GM21825 (cell line): ENCODE results near the gene SPATS1.

Experiments
- ATAC-seq: cut with Tn5 transposase; IDR thresholded peaks from one replicate; pipeline ENCODE4 v1.9.1; 2021; ENCODE audit warnings: mild to moderate bottlenecking, moderate library complexity; ENCODE audit not compliant: unreplicated experiment

The SPATS1 gene

DNA sequence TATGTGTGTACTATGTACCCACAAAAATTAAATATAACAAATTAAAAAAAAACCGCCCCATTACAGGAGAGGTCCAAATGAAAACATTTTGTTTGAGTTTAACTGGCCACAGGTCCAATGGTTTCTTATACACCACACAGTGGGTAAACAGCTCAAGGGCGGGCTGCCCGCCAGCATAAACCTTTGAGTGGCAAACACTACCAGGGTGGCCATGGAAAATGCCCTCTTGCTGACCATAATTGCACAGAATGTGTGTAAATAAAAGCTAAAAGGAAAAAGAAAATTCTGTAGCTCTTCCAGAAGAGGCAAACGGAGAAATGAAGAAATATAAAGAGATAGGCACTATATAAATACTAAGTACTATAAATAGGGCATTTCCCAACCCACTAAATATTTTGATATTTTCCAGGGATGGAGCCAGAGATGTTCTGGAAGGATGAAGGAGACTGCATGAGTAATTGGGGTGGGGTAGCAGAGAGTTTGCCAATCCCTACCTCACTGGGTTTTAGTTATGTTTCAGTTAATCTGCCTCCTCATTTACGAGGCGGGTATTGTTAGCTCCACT lies 44.0 kb downstream of the SPATS1 start:
- ATAC-seq: no peak

DNA sequence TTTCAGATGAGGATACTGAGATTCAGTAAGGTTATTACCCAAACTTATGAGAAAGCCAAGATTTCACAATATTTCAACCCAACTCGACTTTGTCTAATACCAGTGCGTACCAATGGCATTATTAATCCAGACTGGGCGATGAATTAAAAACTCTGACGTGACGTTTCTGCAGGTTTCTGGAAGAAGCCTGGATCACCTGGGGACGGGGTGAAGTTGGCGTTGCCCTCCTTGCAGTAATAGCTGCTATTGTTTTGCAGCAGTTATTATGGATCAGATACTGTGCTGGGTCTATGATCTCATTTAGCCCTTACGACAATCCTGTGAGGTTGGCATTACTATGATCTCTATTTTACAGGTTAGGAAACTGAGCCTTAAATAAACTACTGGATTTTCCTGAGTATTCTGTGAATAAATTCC lies 44.5 kb downstream of the SPATS1 start:
- no peak for ATAC-seq

DNA sequence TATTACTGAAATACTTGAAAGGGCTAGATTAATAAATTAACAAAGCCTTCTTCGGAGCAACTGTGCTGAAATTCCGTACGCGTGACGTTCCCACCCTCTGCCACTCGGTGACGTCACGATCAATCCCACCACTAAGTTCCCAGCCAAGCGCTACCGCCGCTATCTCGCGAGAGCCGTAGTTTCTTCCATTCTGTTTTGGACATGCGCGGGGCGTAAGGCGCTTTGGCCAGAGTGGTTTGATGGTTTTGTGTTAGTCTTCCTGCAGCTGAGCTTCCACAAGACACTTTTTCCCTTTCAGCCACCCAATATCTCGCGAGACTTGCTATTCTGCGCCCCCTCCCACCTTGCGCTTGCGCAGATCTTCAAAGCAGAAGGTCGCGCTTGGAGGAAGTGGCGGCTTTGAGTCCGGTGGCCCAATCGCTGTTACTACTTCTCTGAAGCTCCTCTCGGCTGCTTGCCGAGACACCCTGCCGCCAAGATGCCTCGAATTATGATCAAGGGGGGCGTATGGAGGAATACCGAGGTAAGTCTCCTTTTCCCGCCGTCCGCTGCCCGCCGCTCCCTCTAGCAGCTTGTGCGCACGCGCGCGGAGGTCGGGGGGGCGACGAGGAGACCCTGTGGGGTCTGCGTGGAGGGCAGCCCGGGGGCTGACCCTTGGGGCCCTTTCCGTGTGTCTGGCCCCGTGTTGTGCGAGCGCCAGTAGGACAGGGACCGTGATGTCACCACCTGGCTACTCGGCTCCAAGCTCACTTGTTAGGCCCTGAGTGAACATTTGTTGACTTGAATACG lies 45.1 kb downstream of the SPATS1 start, which contains the start of gene CDC5L:
Gene CDC5L, plus strand, starts transcription at position 361 of the 789 bp plus-strand sequence. Its CDS starts 118 bp downstream, at position 479.
- peak; percentile 89 for ATAC-seq

DNA sequence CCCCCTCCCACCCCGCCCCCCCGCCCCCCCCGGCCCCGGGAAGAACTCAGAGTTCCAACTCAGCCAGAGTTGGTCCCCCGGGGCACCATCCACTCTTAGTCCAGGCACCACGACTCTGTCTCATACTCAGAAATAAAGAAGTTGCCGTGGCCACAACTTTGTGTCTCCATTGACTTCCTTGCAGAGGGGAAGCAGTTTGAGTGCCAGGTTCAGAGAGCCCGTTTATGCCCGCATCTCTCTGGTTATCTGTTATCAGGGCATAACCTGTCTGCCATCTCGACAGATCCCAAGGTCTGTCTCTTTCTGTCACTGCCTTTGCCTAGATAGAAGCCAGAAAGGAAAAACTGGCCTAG lies 45.7 kb downstream of the SPATS1 start:
- ATAC-seq: peak; percentile 12

DNA sequence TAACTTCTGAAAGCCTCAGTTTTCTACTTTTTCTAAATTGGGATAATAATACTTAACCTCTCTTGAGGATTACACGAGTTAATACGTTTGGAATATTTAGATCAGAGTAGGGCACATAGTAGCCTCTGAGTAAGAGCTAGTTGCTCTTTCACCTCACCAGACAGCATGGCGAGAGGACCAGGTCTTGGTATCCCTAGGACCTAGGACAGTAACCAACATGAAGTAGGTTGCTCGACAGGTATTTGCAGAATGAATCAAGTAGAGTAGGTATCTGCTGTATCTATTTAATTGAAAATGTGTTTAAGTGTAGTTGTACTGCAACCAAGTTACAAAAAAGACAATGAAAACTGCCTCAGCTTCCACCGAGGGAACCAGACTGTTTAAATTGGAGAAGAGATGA lies 46.4 kb downstream of the SPATS1 start:
- ATAC-seq: no peak

DNA sequence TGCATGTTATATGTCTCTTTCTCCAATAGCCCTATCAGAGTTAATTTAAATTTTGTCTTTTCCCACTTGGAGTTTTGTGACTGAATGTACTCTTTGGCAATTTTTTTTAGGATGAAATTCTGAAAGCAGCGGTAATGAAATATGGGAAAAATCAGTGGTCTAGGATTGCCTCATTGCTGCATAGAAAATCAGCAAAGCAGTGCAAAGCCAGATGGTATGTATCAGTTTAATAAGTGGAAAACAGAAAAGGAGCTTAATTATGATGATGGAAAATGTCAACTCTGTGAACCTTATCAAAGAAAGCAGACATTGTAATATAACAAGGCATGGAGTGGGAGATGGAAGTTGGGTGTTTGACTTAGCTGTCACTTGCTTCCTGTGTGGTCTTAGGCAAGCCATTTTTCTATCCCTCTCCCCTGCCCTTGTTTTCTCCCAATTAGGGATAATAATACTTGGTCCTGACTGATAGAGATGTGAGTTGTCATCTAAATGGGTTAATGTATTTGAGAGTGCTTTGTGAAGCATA lies 47.8 kb downstream of the SPATS1 start:
- no peak for ATAC-seq
